Uterus (tissue), 4 donors: Measurements from ENCODE around the gene HECTD1. TPM values are rescaled to one million over a fixed set of nuclear protein-coding genes. Genes with fewer than 3 reads are reported as not detected.
"Not testable (repeated sequence)": the region's sequence is repeated elsewhere in the genome, so short reads cannot be mapped to it uniquely, and the experiment has no call there.

Source experiments
- DNase-seq, 2 donors: peaks; one replicate each; pipeline ENCODE4 v3.0.0-alpha.2; 2019 to 2020
- H3K27ac ChIP-seq, 2 donors: fragments of 200-600 bp; sonication (generic); 1 replicate in 1 of 2; 2 replicates in 1 of 2; pipeline ENCODE4 v1.5.1; 2016 to 2018
- H3K27me3 ChIP-seq, 2 donors: fragments of 200-600 bp; sonication (generic); one replicate each; pipeline ENCODE4 v1.5.1; 2018 to 2019; ENCODE audit warnings: control low read depth in 1 of 2
- H3K36me3 ChIP-seq, 2 donors: fragments of 200-600 bp; sonication (generic); one replicate each; pipeline ENCODE4 v1.5.1; 2019; ENCODE audit warnings: control low read depth in 1 of 2
- H3K4me1 ChIP-seq, 2 donors: fragments of 200-600 bp; sonication (generic); one replicate each; pipeline ENCODE4 v1.5.1; 2018 to 2019; ENCODE audit warnings: control low read depth in 1 of 2
- H3K4me3 ChIP-seq, 2 donors: fragments of 200-600 bp; sonication (generic); 1 replicate in 1 of 2; 2 replicates in 1 of 2; pipeline ENCODE4 v1.5.1; 2018 to 2019; ENCODE audit warnings: mild to moderate bottlenecking in 1 of 2
- H3K9me3 ChIP-seq, 2 donors: fragments of 200-600 bp; sonication (generic); one replicate each; pipeline ENCODE4 v1.5.1; 2019; ENCODE audit warnings: control low read depth in 1 of 2
- CTCF ChIP-seq, 4 experiments: fragments of 200-600 bp in 2 of 4; fragments of 450-650 bp in 2 of 4; sonication (generic) in 2 of 4; IDR thresholded peaks; one replicate each; pipeline ENCODE4 v1.5.1; 2016 to 2019; ENCODE audit warnings: antibody characterized with exemption in 4 of 4, mild to moderate bottlenecking in 2 of 4, moderate library complexity in 1 of 4
- POLR2A ChIP-seq, 2 donors: fragments of 450-650 bp; IDR thresholded peaks; one replicate each; pipeline ENCODE4 v1.6.1; 2016; ENCODE audit warnings: antibody characterized with exemption in 2 of 2, mild to moderate bottlenecking in 1 of 2, moderate library complexity in 1 of 2
- intact Hi-C: fragments of 100-400 bp; cut with DNase I; formaldehyde crosslinking; loops from one replicate; pipeline ENCODE4 v1.15.1; 2023; ENCODE audit warnings: low total_unique reads
- total RNA-seq, 4 donors: library from RNA; depleted of rRNA in 3 of 4; stranded (reverse); fragments of >200 nt in 3 of 4; gene quantifications; one replicate each; pipeline versions ENCODE4 v1.1.0 to v1.2.4, GENCODE V29; 2014 to 2023
- donor health status: DM: yes; HTN: yes; CAD: no.

The HECTD1 gene
- total RNA-seq, 4 donors from 2014 or later, result 99.4 to 434 (median 307) TPM

GRCh38 chr14:31205681-31206535 lies 1.7 kb downstream of the HECTD1 start:
- Histone ChIP-seq H3K27ac (peak overlapping the region; percentile 97 to 98), H3K36me3 (no peaks in the 10 kb centered on the region), H3K27me3 (no peaks in the 10 kb centered on the region), H3K4me1 (no peaks in the 10 kb centered on the region), H3K4me3 (peak overlapping the region; percentile 67 to 76), H3K9me3 (no peaks in the 10 kb centered on the region)
- TF ChIP-seq CTCF (IDR thresholded peaks at IDR 0.05) (no peak), POLR2A (IDR thresholded peaks at IDR 0.05) (no peak)
- intact Hi-C loops, result no loop called here
- no peak for DNase-seq

- Histone ChIP-seq H3K4me3 (peak overlapping the region in 1 of 2 donors; percentile 76), H3K9me3 (no peaks in the 10 kb centered on the region), H3K36me3 (no peaks in the 10 kb centered on the region), H3K4me1 (no peaks in the 10 kb centered on the region), H3K27me3 (no peaks in the 10 kb centered on the region), H3K27ac (peak overlapping the region in 1 of 2 donors; percentile 97)
- TF ChIP-seq CTCF (IDR thresholded peaks at IDR 0.05), result no peak
- no peak for TF ChIP-seq POLR2A (IDR thresholded peaks at IDR 0.05)
- no peak for DNase-seq
- intact Hi-C loops, result no loop called here
These were observed 2.7 kb downstream of the HECTD1 start for GRCh38 chr14:31204593-31205534.

- H3K4me1 ChIP-seq, intact Hi-C loops, H3K4me3 ChIP-seq, H3K27ac ChIP-seq, H3K36me3 ChIP-seq, H3K9me3 ChIP-seq, DNase-seq, H3K27me3 ChIP-seq: not testable (repeated sequence)
These were observed 3.5 kb downstream of the HECTD1 start for GRCh38 chr14:31203899-31204592.

- TF ChIP-seq POLR2A (IDR thresholded peaks at IDR 0.05) (no peak), CTCF (IDR thresholded peaks at IDR 0.05) (no peak)
- no peaks in the 10 kb centered on the region for H3K36me3 ChIP-seq
- H3K4me3 ChIP-seq, result no peak overlapping the region
- H3K4me1 ChIP-seq, result no peaks in the 10 kb centered on the region
- DNase-seq, result no peak
- H3K27me3 ChIP-seq, result no peaks in the 10 kb centered on the region
- intact Hi-C loops, result no loop called here
- H3K27ac ChIP-seq, result no peak overlapping the region
- H3K9me3 ChIP-seq, result no peaks in the 10 kb centered on the region
These were observed 4.2 kb downstream of the HECTD1 start for GRCh38 chr14:31203414-31203742.

- no peak for DNase-seq
- H3K9me3 ChIP-seq, result no peaks in the 10 kb centered on the region
- no peaks in the 10 kb centered on the region for H3K4me1 ChIP-seq
- H3K36me3 ChIP-seq, result no peaks in the 10 kb centered on the region
- H3K27ac ChIP-seq, result no peak overlapping the region
- H3K4me3 ChIP-seq, result no peak overlapping the region
- H3K27me3 ChIP-seq, result no peaks in the 10 kb centered on the region
- no peak for TF ChIP-seq CTCF (IDR thresholded peaks at IDR 0.05)
- intact Hi-C loops, result no loop called here
These were observed 6.5 kb downstream of the HECTD1 start for GRCh38 chr14:31201111-31201510.
